Measurements from ENCODE around the gene SH3PXD2A. TPM values are rescaled to one million over a fixed set of nuclear protein-coding genes. Genes with fewer than 3 reads are reported as not detected.

The SH3PXD2A gene
- total and polyA plus RNA-seq, 10 of the 15 experiments (the other 5 are each of a cell fraction or from before 2014, with no cell fraction given): 0.63 to 14.0 (median 4.4) TPM

- TF ChIP-seq ZNF384 (IDR thresholded peaks at IDR 0.05; ENCODE audit: borderline replicate concordance, low read depth, low read length) (no peak), NFYB (IDR thresholded peaks at IDR 0.05; ENCODE audit: insufficient read depth, low read depth, low read length) (no peak), RAD51 (IDR thresholded peaks at IDR 0.05) (no peak), PML (IDR thresholded peaks at IDR 0.05; ENCODE audit: low read length) (no peak), CBX3 (IDR thresholded peaks at IDR 0.05; ENCODE audit: borderline replicate concordance, low read depth) (no peak), PRDM15 (CRISPR knock-in tag; IDR thresholded peaks at IDR 0.05) (no peak)
These were observed 66.2 kb downstream of the SH3PXD2A start (continued) for GRCh38 chr10:103789161-103789560.

- no peaks in the 10 kb centered on the region for H3K36me3 ChIP-seq (ENCODE audit: control insufficient read depth in 2 of 2, insufficient read depth in 2 of 2, low read length in 1 of 2)
- H3K4me2 ChIP-seq (ENCODE audit: control insufficient read depth, insufficient read depth): no peak overlapping the region
- H3K27me3 ChIP-seq (replicated peaks in 1 of 2; ENCODE audit: control insufficient read depth in 2 of 2, insufficient read depth in 2 of 2, low read length in 1 of 2): peaks cover 0 to 5% of the 10 kb centered on the region in 2 experiments; a peak in 2 of 4 replicates
- H3K79me2 ChIP-seq (ENCODE audit: control insufficient read depth, insufficient read depth, low read length): no peaks in the 10 kb centered on the region
- ChIA-PET POLR2A (no interaction called here), CTCF (no interaction called here), RAD21 (ENCODE audit: unreplicated experiment) (no interaction called here), SMC1A (ENCODE audit: uncharacterized antibody, unreplicated experiment) (interaction anchor here (0.8 kb wide), 1 partner anchor 10 kb away, joined by 3 read pairs; no protein-coding TSS in a partner anchor)
- H3K9me3 ChIP-seq (replicated peaks; ENCODE audit: control insufficient read depth, insufficient read depth, low read length): no peaks in the 10 kb centered on the region
- intact Hi-C loops (cut with micrococcal nuclease; ENCODE audit: unreplicated experiment): no loop called here
- H3K4me3 ChIP-seq: no peak overlapping the region
- WGBS (ENCODE audit: insufficient coverage, insufficient replicate concordance, low lambda C conversion rate, missing lambda C conversion rate): 0% methylated on average over 3 of the region's 3 CpGs
- FAIRE-seq (no peak), ATAC-seq (no peak; the same call in 2 of the 3 replicates), DNase-seq (ENCODE audit: low read depth, low spot score) (no peak)
- H4K20me1 ChIP-seq (ENCODE audit: control insufficient read depth, insufficient read depth): no peaks in the 10 kb centered on the region
- H2AFZ ChIP-seq (ENCODE audit: control insufficient read depth, low read depth, low read length): no peak overlapping the region
- in situ Hi-C loops (cut with MboI): no loop called here
- no peaks in the 10 kb centered on the region for H3K4me1 ChIP-seq (ENCODE audit: control insufficient read depth, insufficient read depth, low read length)
- H3K27ac ChIP-seq (ENCODE audit: control insufficient read depth, insufficient read depth): no peak overlapping the region
- H3K9ac ChIP-seq (ENCODE audit: control insufficient read depth, insufficient read depth, low read length): no peak overlapping the region
- TF ChIP-seq RAD51 (IDR thresholded peaks at IDR 0.05): no peak
- TF ChIP-seq TCF12 (IDR thresholded peaks at IDR 0.05; ENCODE audit: low read depth, low read length): no peak
- TF ChIP-seq DPF2 (IDR thresholded peaks at IDR 0.05): no peak
- no peak for TF ChIP-seq ZNF217 (IDR thresholded peaks at IDR 0.05)
- TF ChIP-seq SMAD1 (IDR thresholded peaks at IDR 0.05; ENCODE audit: low read depth, partially characterized antibody): peak; percentile 36
- no peak for TF ChIP-seq ETV6 (conservative IDR thresholded peaks at IDR 0.05 in 1 of 2, IDR thresholded peaks at IDR 0.05 in 1 of 2; ENCODE audit: borderline replicate concordance in 1 of 2, low read depth in 1 of 2)
- no peak for TF ChIP-seq HDAC2 (IDR thresholded peaks at IDR 0.05)
- TF ChIP-seq MTA2 (IDR thresholded peaks at IDR 0.05; ENCODE audit: low read depth): no peak
- no peak for TF ChIP-seq ZZZ3 (IDR thresholded peaks at IDR 0.05; ENCODE audit: control insufficient read depth, insufficient read length, low read depth)
- peak; percentile 37 for TF ChIP-seq MEF2B (IDR thresholded peaks at IDR 0.05; ENCODE audit: partially characterized antibody, poor library complexity, severe bottlenecking)
- BruUV-seq (replicated peaks): no TSS peak
These were observed 68.0 kb downstream of the SH3PXD2A start for GRCh38 chr10:103787331-103787730.

All from GM12878 (cell line).